GM10266 (cell line): ENCODE measurements around the gene LRFN3.
A peak's percentile ranks its signal among the peaks of the same experiment; 100 is the strongest.

ENCODE experiments used
- DNase-seq: peaks from one replicate; pipeline ENCODE4 v3.0.0; 2012; ENCODE audit errors: extremely low spot score
- TF ChIP-seq, protein P1 (sequence below): IDR thresholded peaks from 2 replicates; pipeline ENCODE4 v1.5.1; 2012; ENCODE audit warnings: mild to moderate bottlenecking, low read depth; ENCODE audit not compliant: control insufficient read depth, insufficient read depth; ENCODE audit errors: missing control alignments

LRFN3 gene

DNA sequence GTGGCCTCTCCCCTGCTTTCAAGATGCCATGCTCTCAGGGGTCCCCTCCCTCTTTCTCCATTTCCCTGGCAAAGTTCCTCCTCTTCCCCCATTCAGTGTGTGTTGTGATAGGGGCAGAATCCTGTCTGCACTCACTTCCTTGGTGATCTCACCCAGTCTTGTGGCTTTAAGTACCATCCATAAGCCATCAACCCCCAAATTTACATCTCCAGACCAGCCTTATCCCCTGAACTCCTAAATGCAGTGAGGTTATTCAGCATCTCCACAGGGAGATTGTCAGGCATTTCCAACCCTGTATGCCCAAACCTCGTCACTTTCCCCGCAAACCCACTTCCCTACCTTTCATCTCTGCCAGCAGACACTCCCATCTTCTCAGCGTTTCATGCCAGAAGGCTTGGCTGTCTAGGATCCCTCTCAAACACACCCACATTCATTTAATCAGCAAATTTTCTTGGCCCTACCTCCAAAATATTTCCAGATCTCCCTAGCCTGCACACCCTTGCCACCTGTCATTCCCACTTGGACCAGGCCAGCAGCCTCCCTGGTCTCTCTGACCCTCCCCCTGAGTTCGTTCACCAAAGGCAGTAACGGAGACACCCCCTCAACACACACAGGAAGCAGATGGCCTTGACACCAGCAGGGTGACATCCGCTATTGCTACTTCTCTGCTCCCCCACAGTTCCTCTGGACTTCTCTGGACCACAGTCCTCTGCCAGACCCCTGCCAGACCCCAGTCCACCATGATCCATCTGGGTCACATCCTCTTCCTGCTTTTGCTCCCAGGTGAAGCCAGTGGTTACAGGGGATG, 34.1 kb upstream of the LRFN3 start, which contains the start of gene HCST:
Gene HCST (plus strand): TSS at position 676 of the 808 bp plus-strand sequence. CDS start 65 bp downstream, at position 741.
- DNase-seq = no peak
- TF ChIP-seq, protein P1, sequence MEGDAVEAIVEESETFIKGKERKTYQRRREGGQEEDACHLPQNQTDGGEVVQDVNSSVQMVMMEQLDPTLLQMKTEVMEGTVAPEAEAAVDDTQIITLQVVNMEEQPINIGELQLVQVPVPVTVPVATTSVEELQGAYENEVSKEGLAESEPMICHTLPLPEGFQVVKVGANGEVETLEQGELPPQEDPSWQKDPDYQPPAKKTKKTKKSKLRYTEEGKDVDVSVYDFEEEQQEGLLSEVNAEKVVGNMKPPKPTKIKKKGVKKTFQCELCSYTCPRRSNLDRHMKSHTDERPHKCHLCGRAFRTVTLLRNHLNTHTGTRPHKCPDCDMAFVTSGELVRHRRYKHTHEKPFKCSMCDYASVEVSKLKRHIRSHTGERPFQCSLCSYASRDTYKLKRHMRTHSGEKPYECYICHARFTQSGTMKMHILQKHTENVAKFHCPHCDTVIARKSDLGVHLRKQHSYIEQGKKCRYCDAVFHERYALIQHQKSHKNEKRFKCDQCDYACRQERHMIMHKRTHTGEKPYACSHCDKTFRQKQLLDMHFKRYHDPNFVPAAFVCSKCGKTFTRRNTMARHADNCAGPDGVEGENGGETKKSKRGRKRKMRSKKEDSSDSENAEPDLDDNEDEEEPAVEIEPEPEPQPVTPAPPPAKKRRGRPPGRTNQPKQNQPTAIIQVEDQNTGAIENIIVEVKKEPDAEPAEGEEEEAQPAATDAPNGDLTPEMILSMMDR = no peak

DNA sequence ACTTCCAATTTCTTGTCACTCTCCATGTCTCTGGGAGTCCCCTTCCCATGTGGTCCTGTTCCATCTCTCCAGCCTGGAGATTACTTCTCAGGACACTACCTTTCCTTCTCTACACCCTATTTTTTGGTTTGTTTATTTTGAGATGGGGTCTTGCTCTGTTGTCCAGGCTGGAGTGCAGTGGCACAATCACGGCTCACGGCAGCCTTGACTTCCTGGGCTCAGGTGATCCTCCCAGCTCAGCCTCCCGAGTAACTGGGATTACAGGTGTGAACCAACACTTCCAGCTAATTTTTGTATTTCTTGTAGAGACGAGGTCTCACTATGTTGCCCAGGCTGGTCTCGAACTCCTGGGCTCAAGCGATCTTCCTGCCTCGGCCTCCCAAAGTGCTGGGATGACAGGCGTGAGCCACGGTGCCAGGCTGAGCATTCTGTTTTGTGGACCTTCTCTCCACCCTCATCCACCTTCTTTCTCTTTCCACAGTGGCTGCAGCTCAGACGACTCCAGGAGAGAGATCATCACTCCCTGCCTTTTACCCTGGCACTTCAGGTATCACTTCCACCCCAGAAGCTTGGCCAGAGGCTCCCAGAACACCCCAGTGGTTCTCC, 33.2 kb upstream of the LRFN3 start:
- no peak for DNase-seq
- TF ChIP-seq, protein P1 = no peak

DNA sequence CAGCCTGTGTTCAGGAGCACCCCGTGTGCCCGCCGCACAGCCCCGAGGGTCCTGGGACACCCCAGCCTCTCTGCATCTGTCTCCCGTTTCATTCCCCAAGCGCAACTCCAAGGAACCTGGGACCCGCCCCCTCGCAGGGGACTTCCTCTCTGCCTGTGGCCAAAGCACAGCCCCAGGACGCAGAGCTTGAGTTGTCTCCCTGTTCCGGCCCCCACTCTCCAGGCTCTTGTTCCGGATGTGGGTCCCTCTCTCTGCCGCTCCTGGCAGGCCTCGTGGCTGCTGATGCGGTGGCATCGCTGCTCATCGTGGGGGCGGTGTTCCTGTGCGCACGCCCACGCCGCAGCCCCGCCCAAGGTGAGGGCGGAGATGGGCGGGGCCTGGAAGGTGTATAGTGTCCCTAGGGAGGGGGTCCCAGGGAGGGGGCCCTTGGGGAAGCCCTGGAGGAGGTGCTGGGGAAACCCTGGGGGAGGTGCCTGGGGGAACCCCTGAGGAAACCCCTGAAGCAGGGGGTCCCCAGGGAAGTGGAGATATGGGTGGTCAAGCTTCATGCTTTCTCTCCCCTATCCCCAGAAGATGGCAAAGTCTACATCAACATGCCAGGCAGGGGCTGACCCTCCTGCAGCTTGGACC, 32.5 kb upstream of the LRFN3 start:
- TF ChIP-seq, protein P1 = no peak
- peak; percentile 77 for DNase-seq

DNA sequence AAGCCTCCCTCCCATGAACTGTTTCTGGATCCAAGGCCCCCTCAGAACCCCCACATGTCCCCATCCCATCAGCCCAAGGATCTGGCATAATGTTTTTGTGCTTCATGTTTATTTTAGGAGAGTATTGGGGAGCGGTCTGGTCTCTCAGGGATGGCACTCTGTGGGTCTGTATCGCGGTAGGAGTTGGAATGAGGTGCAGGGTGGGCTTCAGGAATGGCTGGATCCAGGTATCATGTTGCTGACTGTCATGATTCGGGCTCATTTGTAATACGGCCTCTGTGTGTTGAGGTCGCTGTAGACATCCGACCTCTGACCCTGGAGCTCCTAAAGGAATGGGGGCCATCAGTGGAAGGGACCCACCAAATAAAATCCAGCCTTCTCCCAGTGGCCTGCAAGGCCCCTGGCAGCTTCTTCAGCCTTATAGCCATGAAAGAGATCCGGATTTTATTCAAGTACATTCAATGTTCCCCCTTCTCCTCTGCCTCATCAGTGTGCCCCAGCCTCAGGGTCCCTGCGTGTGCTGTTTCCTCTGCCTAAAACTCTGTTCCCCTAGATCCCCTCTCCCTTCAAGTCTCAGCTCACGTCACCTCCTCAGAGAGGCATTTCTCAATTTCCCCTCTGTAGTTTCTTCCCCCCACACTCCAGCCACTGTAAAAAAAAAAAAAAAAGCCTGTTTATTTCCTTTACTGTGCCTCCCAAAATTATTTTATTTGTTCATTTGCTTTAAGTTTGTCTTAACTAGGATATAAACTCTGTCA, 31.7 kb upstream of the LRFN3 start:
- TF ChIP-seq, protein P1 = no peak
- no peak for DNase-seq

DNA sequence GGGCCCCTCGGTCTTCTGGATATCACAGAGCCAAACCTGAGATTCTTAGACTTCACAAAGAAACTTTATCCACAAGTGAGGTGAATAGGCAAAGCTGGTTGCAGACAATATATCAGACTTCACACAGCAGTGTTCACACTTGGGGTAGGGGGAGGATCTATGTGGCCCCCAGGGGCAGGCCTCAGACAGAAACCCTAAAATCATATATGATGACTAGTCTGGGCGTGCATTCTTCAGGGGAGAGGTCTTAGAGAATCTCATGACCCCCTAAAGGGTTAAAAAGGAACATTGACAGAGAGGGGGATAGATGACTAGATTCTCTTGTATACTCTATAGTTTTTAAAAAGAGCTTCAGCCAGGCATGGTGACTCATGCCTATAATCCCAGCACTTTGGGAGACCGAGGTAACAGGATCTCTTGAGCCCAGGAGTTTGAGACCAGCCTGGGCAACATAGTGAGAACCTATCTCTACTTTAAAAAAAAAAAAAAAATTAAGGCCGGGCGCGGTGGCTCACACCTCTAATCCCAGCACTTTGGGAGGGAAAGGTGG, 30.9 kb upstream of the LRFN3 start:
- no peak for DNase-seq
- TF ChIP-seq, protein P1 = no peak

DNA sequence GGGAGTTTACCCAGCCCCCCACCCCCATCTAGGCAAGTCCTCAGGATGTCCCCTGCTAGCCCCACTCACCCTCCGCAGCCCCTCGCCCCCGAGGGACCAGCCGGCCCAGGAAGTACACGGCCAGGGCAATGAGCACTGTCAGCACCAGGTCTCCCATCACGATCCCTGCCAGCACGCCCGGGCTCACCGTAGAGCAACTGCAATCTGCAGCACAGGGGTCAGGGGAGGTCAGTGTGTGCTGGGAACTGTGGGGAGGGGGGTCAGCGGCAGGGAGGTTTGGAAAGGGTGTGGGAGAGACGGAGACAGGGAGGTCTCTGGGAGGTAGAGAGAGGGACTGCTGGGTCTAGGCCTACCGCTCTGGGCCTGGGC, 28.8 kb upstream of the LRFN3 start:
- TF ChIP-seq, protein P1 = no peak
- DNase-seq = no peak
